B cell (primary cell): ENCODE measurements around the gene NSG1.

Experiments used
- EZH2 ChIP-seq: IDR thresholded peaks from 2 replicates; pipeline ENCODE4 v1.6.1; 2012; ENCODE audit warnings: borderline replicate concordance, low read depth, mild to moderate bottlenecking, moderate library complexity, low read length; ENCODE audit not compliant: insufficient read depth, poor library complexity, severe bottlenecking
- TF ChIP-seq, protein P1 (sequence below): fragments of 200-600 bp; IDR thresholded peaks from one replicate; pipeline ENCODE4 v1.8.0; 2022; ENCODE audit warnings: antibody characterized with exemption, mild to moderate bottlenecking

- TF ChIP-seq EZH2, result no peak
- TF ChIP-seq, protein P1, sequence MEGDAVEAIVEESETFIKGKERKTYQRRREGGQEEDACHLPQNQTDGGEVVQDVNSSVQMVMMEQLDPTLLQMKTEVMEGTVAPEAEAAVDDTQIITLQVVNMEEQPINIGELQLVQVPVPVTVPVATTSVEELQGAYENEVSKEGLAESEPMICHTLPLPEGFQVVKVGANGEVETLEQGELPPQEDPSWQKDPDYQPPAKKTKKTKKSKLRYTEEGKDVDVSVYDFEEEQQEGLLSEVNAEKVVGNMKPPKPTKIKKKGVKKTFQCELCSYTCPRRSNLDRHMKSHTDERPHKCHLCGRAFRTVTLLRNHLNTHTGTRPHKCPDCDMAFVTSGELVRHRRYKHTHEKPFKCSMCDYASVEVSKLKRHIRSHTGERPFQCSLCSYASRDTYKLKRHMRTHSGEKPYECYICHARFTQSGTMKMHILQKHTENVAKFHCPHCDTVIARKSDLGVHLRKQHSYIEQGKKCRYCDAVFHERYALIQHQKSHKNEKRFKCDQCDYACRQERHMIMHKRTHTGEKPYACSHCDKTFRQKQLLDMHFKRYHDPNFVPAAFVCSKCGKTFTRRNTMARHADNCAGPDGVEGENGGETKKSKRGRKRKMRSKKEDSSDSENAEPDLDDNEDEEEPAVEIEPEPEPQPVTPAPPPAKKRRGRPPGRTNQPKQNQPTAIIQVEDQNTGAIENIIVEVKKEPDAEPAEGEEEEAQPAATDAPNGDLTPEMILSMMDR, result no peak
Measured at GRCh38 chr4:4355302-4355701, 31.6 kb upstream of the NSG1 start.
